GM12801 (cell line): ENCODE measurements around the gene STEAP1B.

Experiments
- TF ChIP-seq, protein P1 (sequence below): IDR thresholded peaks from one replicate; pipeline ENCODE4 v1.5.1; 2011; ENCODE audit warnings: control low read depth; ENCODE audit not compliant: insufficient read length; ENCODE audit errors: extremely low read depth

The STEAP1B gene

DNA sequence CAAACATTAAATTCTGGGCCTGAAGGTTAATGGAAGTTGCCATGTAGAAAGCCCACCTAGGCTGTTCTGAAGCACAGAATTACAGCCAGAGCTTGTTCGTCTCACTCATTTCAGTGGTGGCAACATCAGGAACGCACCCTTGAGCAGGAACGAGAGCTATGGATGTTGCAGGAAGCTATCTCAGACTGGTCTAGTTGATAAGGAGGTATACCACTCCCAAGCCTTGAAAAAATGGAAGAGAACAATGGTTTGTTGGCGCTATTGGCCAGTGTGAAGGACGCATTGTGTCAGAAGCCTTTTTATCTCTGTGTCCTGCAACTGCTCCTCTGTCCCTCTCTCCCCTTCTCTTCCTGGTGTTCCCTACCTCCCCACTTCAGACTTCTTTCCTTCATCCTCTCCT is 82.1 kb downstream of the STEAP1B start:
- TF ChIP-seq, protein P1, sequence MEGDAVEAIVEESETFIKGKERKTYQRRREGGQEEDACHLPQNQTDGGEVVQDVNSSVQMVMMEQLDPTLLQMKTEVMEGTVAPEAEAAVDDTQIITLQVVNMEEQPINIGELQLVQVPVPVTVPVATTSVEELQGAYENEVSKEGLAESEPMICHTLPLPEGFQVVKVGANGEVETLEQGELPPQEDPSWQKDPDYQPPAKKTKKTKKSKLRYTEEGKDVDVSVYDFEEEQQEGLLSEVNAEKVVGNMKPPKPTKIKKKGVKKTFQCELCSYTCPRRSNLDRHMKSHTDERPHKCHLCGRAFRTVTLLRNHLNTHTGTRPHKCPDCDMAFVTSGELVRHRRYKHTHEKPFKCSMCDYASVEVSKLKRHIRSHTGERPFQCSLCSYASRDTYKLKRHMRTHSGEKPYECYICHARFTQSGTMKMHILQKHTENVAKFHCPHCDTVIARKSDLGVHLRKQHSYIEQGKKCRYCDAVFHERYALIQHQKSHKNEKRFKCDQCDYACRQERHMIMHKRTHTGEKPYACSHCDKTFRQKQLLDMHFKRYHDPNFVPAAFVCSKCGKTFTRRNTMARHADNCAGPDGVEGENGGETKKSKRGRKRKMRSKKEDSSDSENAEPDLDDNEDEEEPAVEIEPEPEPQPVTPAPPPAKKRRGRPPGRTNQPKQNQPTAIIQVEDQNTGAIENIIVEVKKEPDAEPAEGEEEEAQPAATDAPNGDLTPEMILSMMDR, result no peak

DNA sequence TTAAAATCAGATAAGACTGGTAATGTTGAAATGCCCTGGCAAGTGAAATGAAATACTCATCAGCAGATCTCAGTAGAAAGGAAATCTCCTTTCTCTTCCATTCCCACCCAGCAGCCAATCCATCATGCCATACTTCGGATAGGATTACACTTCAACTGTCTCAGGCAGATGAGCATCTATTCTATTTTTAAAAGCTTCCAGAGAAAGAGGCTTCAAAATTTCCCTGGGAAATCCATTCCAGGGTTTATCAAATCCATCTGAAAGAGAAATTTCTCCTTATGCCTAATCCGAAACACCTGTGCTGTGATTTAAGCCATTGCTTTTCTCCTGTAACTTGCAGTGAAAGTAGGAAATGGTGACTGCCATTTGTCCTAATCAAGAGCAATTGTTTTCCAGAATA is 82.6 kb downstream of the STEAP1B start:
- TF ChIP-seq, protein P1, result no peak

DNA sequence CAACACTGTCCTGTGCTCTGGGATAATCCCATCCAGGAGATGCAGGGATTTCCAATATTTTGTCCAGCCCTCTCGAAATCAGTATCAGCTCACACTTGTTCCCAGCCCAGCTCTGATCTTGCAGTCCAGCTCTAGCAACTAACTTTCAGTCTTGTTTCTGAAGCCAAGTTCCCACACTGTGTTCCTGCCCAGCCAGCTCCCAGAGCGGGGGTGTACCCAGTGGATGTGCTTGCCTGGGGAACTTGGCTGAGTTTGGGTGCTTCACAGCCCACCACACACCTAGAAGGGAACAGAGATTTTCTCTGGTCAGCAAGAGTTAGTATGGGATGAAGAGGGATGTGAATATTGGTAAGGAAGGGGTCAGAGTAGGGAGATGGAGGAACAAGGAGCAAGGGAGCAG is 85.6 kb downstream of the STEAP1B start:
- TF ChIP-seq, protein P1, result no peak

DNA sequence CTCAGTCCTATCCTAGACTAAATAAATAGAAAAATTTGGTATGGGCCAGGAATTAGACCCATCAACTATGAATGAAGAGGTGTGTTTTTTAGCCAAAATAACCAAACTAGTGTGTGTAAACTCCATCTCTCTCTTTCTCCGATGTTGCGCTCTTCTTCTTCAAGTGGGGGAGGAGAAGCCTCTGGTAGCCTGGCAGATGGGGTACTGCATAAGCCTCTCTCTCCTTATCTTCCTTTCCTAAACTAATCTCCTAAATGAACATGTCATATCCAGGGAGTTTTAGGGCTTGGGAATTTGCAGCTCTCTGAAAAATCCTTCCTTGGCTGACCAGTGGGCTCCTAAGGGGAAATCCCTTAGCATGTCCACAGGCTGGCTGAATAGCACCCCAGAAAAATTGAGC is 86.8 kb downstream of the STEAP1B start:
- TF ChIP-seq, protein P1, result no peak

DNA sequence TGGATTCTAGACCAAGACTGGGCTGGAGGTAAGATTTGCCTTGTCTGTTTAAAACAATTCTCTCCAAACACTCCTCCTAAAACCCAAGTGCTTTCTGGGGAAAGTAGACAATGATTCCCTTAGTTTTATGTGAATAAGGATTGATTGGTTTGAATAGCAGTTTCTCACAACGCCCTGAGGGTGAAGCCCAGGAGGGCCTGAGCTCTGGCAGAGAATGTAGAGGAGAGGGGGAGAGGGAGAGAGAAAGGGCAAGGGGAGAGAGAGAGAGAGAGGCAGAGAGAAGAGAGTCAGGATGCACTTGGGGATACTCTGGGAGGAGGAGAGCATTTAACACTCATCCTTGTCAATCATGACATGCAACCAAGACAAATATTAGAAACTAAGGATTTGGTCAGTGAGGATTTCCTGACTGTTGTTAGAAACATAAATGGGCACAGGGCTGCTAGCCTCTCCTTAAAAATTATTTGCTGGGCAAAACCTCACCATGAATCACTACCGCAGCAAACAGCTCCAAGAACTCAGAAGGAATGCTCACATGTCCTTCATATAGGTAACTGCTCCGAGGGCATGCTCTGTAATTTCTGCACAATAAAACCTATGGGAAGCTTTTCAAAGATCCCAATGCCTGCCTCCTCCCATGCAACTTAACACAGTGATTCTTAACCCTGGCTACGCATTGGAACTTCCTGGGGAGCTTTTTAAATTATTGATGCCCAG is 87.9 kb downstream of the STEAP1B start:
- TF ChIP-seq, protein P1, result no peak

DNA sequence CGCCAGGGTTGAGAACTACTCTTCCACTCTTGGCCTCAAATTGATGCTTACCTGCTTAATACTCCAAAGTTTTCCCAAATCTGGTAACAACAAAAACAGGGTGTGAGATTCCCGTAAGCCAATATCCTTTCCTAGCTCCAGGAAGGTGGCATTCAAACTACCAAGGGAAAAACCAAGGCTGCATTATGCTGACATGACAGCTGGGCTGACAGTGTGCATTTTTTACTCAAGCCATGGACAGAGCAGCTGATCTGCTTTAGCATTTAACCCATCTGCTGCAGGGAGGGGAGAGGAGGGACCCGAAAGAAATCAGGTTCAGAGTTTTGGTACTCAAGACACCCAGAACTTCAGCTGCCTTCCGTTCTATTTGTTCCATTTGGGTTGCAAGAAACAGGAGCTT is 93.3 kb downstream of the STEAP1B start:
- TF ChIP-seq, protein P1, result no peak

DNA sequence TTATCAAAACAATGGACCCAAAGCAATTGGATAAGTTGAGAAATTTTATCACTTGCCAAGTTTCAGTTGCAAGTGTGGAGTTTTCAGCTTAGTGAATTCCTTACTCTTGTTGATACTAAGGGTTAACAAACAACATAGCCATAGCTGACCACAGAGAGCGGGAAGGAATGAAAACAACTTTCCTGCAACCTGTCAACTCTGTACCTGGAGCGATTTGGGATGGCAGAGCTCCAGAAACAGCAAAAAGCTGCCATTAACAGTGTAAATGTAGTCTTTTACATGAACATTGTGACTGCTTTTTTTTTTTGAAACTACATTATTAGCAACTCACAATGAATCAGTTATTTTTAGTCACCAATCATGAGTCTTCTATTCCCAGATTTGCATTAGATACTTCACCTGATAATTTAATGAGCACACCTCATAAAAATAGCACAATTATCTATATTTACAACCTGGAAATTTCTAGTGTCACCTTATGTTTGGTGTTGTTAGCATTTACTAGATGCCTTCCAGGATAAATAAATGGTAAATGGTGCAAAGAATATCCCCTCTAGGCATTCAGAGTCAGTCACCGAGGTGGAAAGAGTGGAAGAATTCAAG is 95.5 kb downstream of the STEAP1B start:
- TF ChIP-seq, protein P1, result no peak
